Measurements from ENCODE around the gene C17orf107.

- TF ChIP-seq CTCF (conservative IDR thresholded peaks at IDR 0.05; ENCODE audit: low read depth, low read length): no peak
- TF ChIP-seq EZH2phosphoT487 (IDR thresholded peaks at IDR 0.05; ENCODE audit: borderline replicate concordance, low read length): no peak
- no peak for TF ChIP-seq EZH2 (IDR thresholded peaks at IDR 0.05; ENCODE audit: low read length, unreplicated experiment)
These were observed 46.1 kb upstream of the C17orf107 start for GRCh38 chr17:4853208-4853671.

Data from PC-3 (cell line).